Stimulated activated CD8-positive, alpha-beta memory T cell treated with anti-CD3 and anti-CD28 coated beads, Interleukin-15, amount 100 ng/mL, for 4 hours (primary cell): ENCODE measurements around the gene TCF21.
"Not testable (repeated sequence)": the region's sequence is repeated elsewhere in the genome, so short reads cannot be mapped to it uniquely, and the experiment has no call there.

Source experiments
- DNase-seq, 2 donors: peaks; one replicate each; pipeline ENCODE4 v3.0.0-alpha.2; 2020; ENCODE audit warnings: low read depth in 2 of 2

The TCF21 gene

GRCh38 chr6:133888929-133889556 is at the start of gene TCF21:
TSS of gene TCF21 (plus strand) at chr6:133889113. CDS start at chr6:133889398, 285 bp downstream.
- DNase-seq = no peak

- no peak for DNase-seq
Observed at GRCh38 chr6:133841176-133841575, 47.7 kb upstream of the TCF21 start.

- no peak for DNase-seq
Observed at GRCh38 chr6:133843098-133843497, 45.8 kb upstream of the TCF21 start.

- no peak for DNase-seq
Observed at GRCh38 chr6:133844709-133845108, 44.2 kb upstream of the TCF21 start.

- DNase-seq = no peak
Observed at GRCh38 chr6:133854041-133854363, 34.9 kb upstream of the TCF21 start.

- no peak for DNase-seq
Observed at GRCh38 chr6:133854364-133855275, 34.3 kb upstream of the TCF21 start.

GRCh38 chr6:133855276-133855990 is 33.5 kb upstream of the TCF21 start:
- no peak for DNase-seq

- no peak for DNase-seq
Observed at GRCh38 chr6:133855991-133856370, 32.9 kb upstream of the TCF21 start.

- no peak for DNase-seq
Observed at GRCh38 chr6:133856911-133857310, 32.0 kb upstream of the TCF21 start.

GRCh38 chr6:133857696-133858095 is 31.2 kb upstream of the TCF21 start:
- no peak for DNase-seq

- DNase-seq = not testable (repeated sequence)
Observed at GRCh38 chr6:133861337-133861736, 27.6 kb upstream of the TCF21 start.

GRCh38 chr6:133863228-133863627 is 25.7 kb upstream of the TCF21 start:
- no peak for DNase-seq

GRCh38 chr6:133865680-133866079 is 23.2 kb upstream of the TCF21 start:
- no peak for DNase-seq

GRCh38 chr6:133871131-133871530 is 17.8 kb upstream of the TCF21 start:
- DNase-seq = no peak

- no peak for DNase-seq
Observed at GRCh38 chr6:133873538-133873937, 15.4 kb upstream of the TCF21 start.

GRCh38 chr6:133877116-133877515 is 11.8 kb upstream of the TCF21 start:
- DNase-seq = no peak

- no peak for DNase-seq
Observed at GRCh38 chr6:133880006-133880405, 8.9 kb upstream of the TCF21 start.

GRCh38 chr6:133880896-133881295 is 8.0 kb upstream of the TCF21 start:
- no peak for DNase-seq

- DNase-seq = no peak
Observed at GRCh38 chr6:133886104-133886775, 2.7 kb upstream of the TCF21 start.

GRCh38 chr6:133887156-133887879 is 1.6 kb upstream of the TCF21 start:
- DNase-seq = no peak

GRCh38 chr6:133887880-133888230 is 1.1 kb upstream of the TCF21 start:
- DNase-seq = no peak
